ENCODE results near the gene MFAP2. TPM values are rescaled to one million over a fixed set of nuclear protein-coding genes. Genes with fewer than 3 reads are reported as not detected.
"Not testable (repeated sequence)": the region's sequence is repeated elsewhere in the genome, so short reads cannot be mapped to it uniquely, and the experiment has no call there.

Gene MFAP2
- total RNA-seq, 1 experiment from 2014 or later, result 152 TPM

DNA sequence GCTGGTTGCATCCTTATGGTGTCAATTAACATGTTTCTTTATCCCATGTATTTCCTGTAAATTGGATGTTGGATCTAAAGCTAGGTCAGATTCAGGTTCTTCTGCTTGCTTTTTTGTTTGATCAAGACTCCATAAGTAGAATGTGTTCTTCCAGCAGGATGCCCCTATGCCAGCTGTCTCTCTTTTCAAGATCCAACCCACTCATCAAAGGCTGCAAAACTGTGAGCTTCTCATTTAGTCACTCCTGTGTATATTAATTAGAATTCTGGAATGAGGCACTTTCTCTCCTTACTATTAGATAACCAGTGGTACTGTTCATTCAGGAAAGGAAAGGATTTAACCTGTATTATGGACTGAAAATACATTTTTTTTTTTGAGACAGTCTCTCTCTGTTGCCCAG, 46.5 kb downstream of the MFAP2 start:
- not testable (repeated sequence) for H2AFZ ChIP-seq (ENCODE audit: low read length); H3T11ph ChIP-seq (ENCODE audit: low read length); H3K79me2 ChIP-seq (ENCODE audit: insufficient read depth, low read length); H4K5ac ChIP-seq (ENCODE audit: insufficient read length, low read depth, low read length); H4K91ac ChIP-seq (ENCODE audit: insufficient read length, low read depth, low read length); DNase-seq; H2BK120ac ChIP-seq (ENCODE audit: low read depth, low read length, poor library complexity, severe bottlenecking); H3K27me3 ChIP-seq (ENCODE audit: insufficient read depth, low read length); H2BK20ac ChIP-seq (ENCODE audit: low read depth, low read length, poor library complexity, severe bottlenecking); H2BK15ac ChIP-seq (ENCODE audit: low read depth, low read length); H4K20me1 ChIP-seq (ENCODE audit: control insufficient read depth, insufficient read depth, insufficient read length); H3K56ac ChIP-seq (ENCODE audit: insufficient read length, low read depth, low read length); H3K4me1 ChIP-seq (ENCODE audit: insufficient read depth, low read length); H3K27me3 Mint-ChIP-seq (ENCODE audit: low read depth); H3K27ac ChIP-seq (ENCODE audit: insufficient read length, low read depth, low read length); H2BK12ac ChIP-seq (ENCODE audit: insufficient read length, low read depth, low read length); H3K4me2 ChIP-seq (ENCODE audit: insufficient read depth, insufficient read length, low read length); H2BK5ac ChIP-seq (ENCODE audit: insufficient read length, low read length); H3K79me1 ChIP-seq (ENCODE audit: insufficient read depth, low read depth, low read length, poor library complexity, severe bottlenecking); H3K9ac ChIP-seq (ENCODE audit: extremely low read depth, insufficient read length, low read length); H3K27ac Mint-ChIP-seq; H3K4me3 Mint-ChIP-seq; H3K9me3 ChIP-seq (ENCODE audit: control insufficient read depth, low read depth, low read length); H3K23ac ChIP-seq (ENCODE audit: insufficient read length, low read depth, low read length); H3K9me3 Mint-ChIP-seq; H3K18ac ChIP-seq (ENCODE audit: insufficient read length, low read depth, low read length); H2AK5ac ChIP-seq (ENCODE audit: insufficient read length, low read length); H4K8ac ChIP-seq (replicated peaks; ENCODE audit: insufficient read length, low read depth, low read length); H3K14ac ChIP-seq (ENCODE audit: insufficient read depth, low read length); H3K23me2 ChIP-seq (ENCODE audit: insufficient read length, low read depth, low read length, poor library complexity, severe bottlenecking); H3K4ac ChIP-seq (ENCODE audit: low read depth, low read length)
- Mint-ChIP-seq H3K4me1 (peaks cover 7 to 13% of the 10 kb centered on the region in 2 experiments), H3K36me3 (ENCODE audit: insufficient read depth in 1 of 3, low read depth in 3 of 3) (peaks cover 25 to 51% (median 45%) of the 10 kb centered on the region in 3 experiments)

GRCh38 chr1:16931206-16931934, 49.0 kb downstream of the MFAP2 start:
- not testable (repeated sequence) for H2AFZ ChIP-seq (ENCODE audit: low read length); H3K23me2 ChIP-seq (ENCODE audit: insufficient read length, low read depth, low read length, poor library complexity, severe bottlenecking); H3K4me3 Mint-ChIP-seq; H3K27ac Mint-ChIP-seq; H4K5ac ChIP-seq (ENCODE audit: insufficient read length, low read depth, low read length); H2BK120ac ChIP-seq (ENCODE audit: low read depth, low read length, poor library complexity, severe bottlenecking); H3K27ac ChIP-seq (ENCODE audit: insufficient read length, low read depth, low read length); H3K4ac ChIP-seq (ENCODE audit: low read depth, low read length); H3K18ac ChIP-seq (ENCODE audit: insufficient read length, low read depth, low read length); H4K20me1 ChIP-seq (ENCODE audit: control insufficient read depth, insufficient read depth, insufficient read length); H3K79me1 ChIP-seq (ENCODE audit: insufficient read depth, low read depth, low read length, poor library complexity, severe bottlenecking); H3K4me1 ChIP-seq (ENCODE audit: insufficient read depth, low read length); H3K9me3 Mint-ChIP-seq; H3K56ac ChIP-seq (ENCODE audit: insufficient read length, low read depth, low read length); H4K91ac ChIP-seq (ENCODE audit: insufficient read length, low read depth, low read length); H3K14ac ChIP-seq (ENCODE audit: insufficient read depth, low read length); H2BK15ac ChIP-seq (ENCODE audit: low read depth, low read length); H4K8ac ChIP-seq (replicated peaks; ENCODE audit: insufficient read length, low read depth, low read length); H3K27me3 Mint-ChIP-seq (ENCODE audit: low read depth); H3K79me2 ChIP-seq (ENCODE audit: insufficient read depth, low read length); H2AK5ac ChIP-seq (ENCODE audit: insufficient read length, low read length); H3K4me2 ChIP-seq (ENCODE audit: insufficient read depth, insufficient read length, low read length); H3T11ph ChIP-seq (ENCODE audit: low read length); H2BK20ac ChIP-seq (ENCODE audit: low read depth, low read length, poor library complexity, severe bottlenecking); H2BK5ac ChIP-seq (ENCODE audit: insufficient read length, low read length); H2BK12ac ChIP-seq (ENCODE audit: insufficient read length, low read depth, low read length); H3K9me3 ChIP-seq (ENCODE audit: control insufficient read depth, low read depth, low read length); H3K27me3 ChIP-seq (ENCODE audit: insufficient read depth, low read length); H3K23ac ChIP-seq (ENCODE audit: insufficient read length, low read depth, low read length); H3K9ac ChIP-seq (ENCODE audit: extremely low read depth, insufficient read length, low read length); DNase-seq
- Mint-ChIP-seq H3K36me3 (ENCODE audit: insufficient read depth in 1 of 3, low read depth in 3 of 3) (peaks cover 22 to 41% (median 37%) of the 10 kb centered on the region in 3 experiments), H3K4me1 (peaks cover 9 to 18% of the 10 kb centered on the region in 2 experiments)
- no CpG with 5 or more reads among the region's 18 CpGs for WGBS (ENCODE audit: extremely low coverage, insufficient read length, low lambda C conversion rate)

Data from H9 (cell line).